ENCODE results near the gene HIGD1A. TPM values are rescaled to one million over a fixed set of nuclear protein-coding genes. Genes with fewer than 3 reads are reported as not detected.

HIGD1A gene
- total RNA-seq, 4 donors from 2014 or later: 171 to 217 (median 211) TPM

GRCh38 chr3:42756681-42757213, 47.5 kb downstream of the HIGD1A start:
- Histone ChIP-seq H3K36me3 (no peaks in the 10 kb centered on the region), H3K27ac (no peak overlapping the region), H3K4me3 (replicated peaks in 1 of 3) (no peak overlapping the region), H3K27me3 (no peaks in the 10 kb centered on the region), H3K4me1 (peaks cover 14 to 17% of the 10 kb centered on the region in 2 donors), H3K9me3 (no peaks in the 10 kb centered on the region)
- TF ChIP-seq POLR2A (IDR thresholded peaks at IDR 0.05) (no peak), CTCF (IDR thresholded peaks at IDR 0.05) (no peak)
- WGBS, 2 donors: 88 to 89% methylated on average over 6 of the region's 6 CpGs
- intact Hi-C loops (cut with DNase I): no loop called here
- no peak for DNase-seq

- no peaks in the 10 kb centered on the region for H3K9me3 ChIP-seq
- no peaks in the 10 kb centered on the region for H3K27me3 ChIP-seq
- TF ChIP-seq POLR2A (IDR thresholded peaks at IDR 0.05): no peak
- peak in 4 of 6 experiments; percentile 11 to 47 (median 43) for TF ChIP-seq CTCF (IDR thresholded peaks at IDR 0.05)
- no peak overlapping the region for H3K27ac ChIP-seq
- 81 to 94% methylated on average over 5 of the region's 5 CpGs for WGBS, 2 donors
- no peak overlapping the region for H3K4me3 ChIP-seq (replicated peaks in 1 of 3)
- intact Hi-C loops (cut with DNase I): no loop called here
- DNase-seq: no peak
- no peaks in the 10 kb centered on the region for H3K36me3 ChIP-seq
- peaks cover 22 to 25% of the 10 kb centered on the region in 2 donors for H3K4me1 ChIP-seq
Observed at GRCh38 chr3:42755681-42756578, 48.4 kb downstream of the HIGD1A start.

- DNase-seq: no peak
- H3K4me1 ChIP-seq: peaks cover 43 to 44% of the 10 kb centered on the region in 2 donors
- H3K9me3 ChIP-seq: no peaks in the 10 kb centered on the region
- no peaks in the 10 kb centered on the region for H3K36me3 ChIP-seq
- H3K27ac ChIP-seq: peak overlapping the region in 2 of 3 donors; percentile 47 to 99
- H3K27me3 ChIP-seq: no peaks in the 10 kb centered on the region
- no peak for TF ChIP-seq POLR2A (IDR thresholded peaks at IDR 0.05)
- TF ChIP-seq CTCF (IDR thresholded peaks at IDR 0.05): no peak
- no peak overlapping the region for H3K4me3 ChIP-seq (replicated peaks in 1 of 3)
- intact Hi-C loops (cut with DNase I): no loop called here
- 94 to 96% methylated on average over 3 of the region's 3 CpGs for WGBS, 2 donors
Observed at GRCh38 chr3:42753757-42754156, 50.5 kb downstream of the HIGD1A start.

GRCh38 chr3:42752961-42753360, 51.3 kb downstream of the HIGD1A start:
- Histone ChIP-seq H3K9me3 (no peaks in the 10 kb centered on the region), H3K4me3 (replicated peaks in 1 of 3) (no peak overlapping the region), H3K36me3 (no peaks in the 10 kb centered on the region), H3K4me1 (peaks cover 46 to 50% of the 10 kb centered on the region in 2 donors), H3K27ac (peak overlapping the region; percentile 35 to 99 (median 47)), H3K27me3 (no peaks in the 10 kb centered on the region)
- no peak for DNase-seq
- intact Hi-C loops (cut with DNase I): no loop called here
- no peak for TF ChIP-seq POLR2A (IDR thresholded peaks at IDR 0.05)
- no peak for TF ChIP-seq CTCF (IDR thresholded peaks at IDR 0.05)
- WGBS, 2 donors: 58 to 63% methylated on average over 4 of the region's 4 CpGs

GRCh38 chr3:42752441-42752840, 51.8 kb downstream of the HIGD1A start:
- TF ChIP-seq CTCF (IDR thresholded peaks at IDR 0.05) (no peak), POLR2A (IDR thresholded peaks at IDR 0.05) (no peak)
- Histone ChIP-seq H3K9me3 (no peaks in the 10 kb centered on the region), H3K27me3 (no peaks in the 10 kb centered on the region), H3K27ac (peak overlapping the region in 1 of 3 donors; percentile 99), H3K36me3 (no peaks in the 10 kb centered on the region), H3K4me3 (replicated peaks in 1 of 3) (no peak overlapping the region), H3K4me1 (peaks cover 49 to 56% of the 10 kb centered on the region in 2 donors)
- 99 to 100% methylated on average over 9 of the region's 9 CpGs for WGBS, 2 donors
- intact Hi-C loops (cut with DNase I): no loop called here
- DNase-seq: no peak

All from thyroid gland (tissue), 4 donors.